ENCODE results near the gene NTNG2.

The NTNG2 gene

GRCh38 chr9:132236662-132237311 is 74.9 kb downstream of the NTNG2 start:
- DNase-seq: no peak

DNA sequence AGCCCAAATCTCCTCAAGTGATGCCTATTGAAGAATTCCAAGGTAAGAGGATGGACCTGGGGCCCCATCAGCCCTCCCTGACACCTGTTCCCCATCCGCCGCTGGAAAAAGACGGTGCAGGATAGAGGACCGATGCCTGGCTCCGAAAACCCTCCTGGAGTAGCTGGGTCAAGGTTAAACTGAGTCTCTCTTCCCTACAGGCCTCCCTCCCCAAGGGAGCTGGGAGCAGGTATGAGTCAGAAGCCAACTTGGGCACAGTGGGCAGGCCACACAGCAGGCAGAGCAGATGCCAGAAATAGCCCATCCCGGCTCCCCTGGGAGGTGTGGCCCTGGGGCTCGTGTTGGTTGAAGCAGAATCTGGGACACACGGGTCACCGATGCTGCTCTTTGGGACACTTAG is 75.6 kb downstream of the NTNG2 start:
- DNase-seq: no peak

GRCh38 chr9:132238026-132238972 is 76.4 kb downstream of the NTNG2 start:
- no peak for DNase-seq

GRCh38 chr9:132238992-132239391 is 77.1 kb downstream of the NTNG2 start:
- DNase-seq: peak; percentile 28

DNA sequence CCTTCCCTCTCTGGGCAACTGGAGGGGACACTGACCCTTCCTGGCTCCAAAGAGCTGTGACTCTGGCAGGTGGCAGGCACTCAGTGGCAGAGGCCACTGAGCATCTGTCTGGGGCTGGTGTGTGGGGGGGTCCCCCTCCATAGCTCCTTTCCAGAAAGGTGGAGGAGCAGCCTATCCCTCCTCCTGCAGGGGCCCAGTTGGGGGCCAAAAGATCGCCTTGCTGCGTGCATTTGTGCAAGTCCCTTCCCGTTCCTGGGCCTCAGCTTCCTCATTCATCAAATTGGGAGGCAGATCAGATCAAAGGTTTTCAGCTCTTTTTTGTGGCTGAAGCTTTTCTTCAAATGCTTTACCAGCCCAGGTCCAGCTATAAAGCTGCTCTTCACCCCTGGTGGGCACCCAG is 77.7 kb downstream of the NTNG2 start:
- DNase-seq: no peak

DNA sequence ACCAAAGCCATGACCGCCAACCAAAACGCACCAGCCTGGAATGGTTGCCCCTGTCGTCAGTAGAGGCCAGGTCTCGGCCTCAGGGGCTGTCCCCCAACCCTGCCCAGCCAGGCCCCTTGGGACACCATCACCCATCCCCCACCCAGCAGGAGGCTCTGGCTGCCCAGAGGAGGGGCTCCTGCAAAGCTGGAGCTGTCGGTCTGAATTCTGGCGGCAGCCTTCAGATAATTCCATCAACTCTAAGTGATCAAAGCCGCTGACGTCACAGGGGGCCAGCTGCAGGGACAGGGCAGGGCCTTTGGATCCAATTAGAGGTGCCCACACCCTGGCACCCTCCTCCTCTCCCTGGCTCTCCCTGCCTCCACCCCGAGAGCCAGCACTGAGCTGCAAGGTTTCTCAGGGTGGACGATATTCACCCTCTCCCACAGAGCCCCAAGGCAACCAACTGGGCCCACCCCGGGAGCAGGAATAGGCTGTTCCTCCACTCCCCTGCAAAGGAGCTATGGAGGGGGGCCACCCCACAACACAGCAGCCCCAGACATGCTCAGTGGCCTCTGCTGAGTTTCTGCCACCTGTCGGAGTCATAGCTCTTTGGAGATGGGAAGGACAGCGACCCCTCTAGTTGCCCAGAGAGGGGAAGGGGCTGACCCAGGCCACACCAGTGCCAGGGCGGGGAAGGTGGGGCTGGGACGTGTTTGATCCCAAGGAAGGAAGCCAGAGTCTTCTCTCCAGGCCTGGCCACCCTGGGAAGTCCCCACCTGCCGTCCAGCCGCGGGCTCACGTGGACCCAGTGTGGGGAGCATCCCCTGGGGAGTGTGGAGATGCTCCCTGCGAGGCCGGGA is 78.4 kb downstream of the NTNG2 start:
- no peak for DNase-seq

DNA sequence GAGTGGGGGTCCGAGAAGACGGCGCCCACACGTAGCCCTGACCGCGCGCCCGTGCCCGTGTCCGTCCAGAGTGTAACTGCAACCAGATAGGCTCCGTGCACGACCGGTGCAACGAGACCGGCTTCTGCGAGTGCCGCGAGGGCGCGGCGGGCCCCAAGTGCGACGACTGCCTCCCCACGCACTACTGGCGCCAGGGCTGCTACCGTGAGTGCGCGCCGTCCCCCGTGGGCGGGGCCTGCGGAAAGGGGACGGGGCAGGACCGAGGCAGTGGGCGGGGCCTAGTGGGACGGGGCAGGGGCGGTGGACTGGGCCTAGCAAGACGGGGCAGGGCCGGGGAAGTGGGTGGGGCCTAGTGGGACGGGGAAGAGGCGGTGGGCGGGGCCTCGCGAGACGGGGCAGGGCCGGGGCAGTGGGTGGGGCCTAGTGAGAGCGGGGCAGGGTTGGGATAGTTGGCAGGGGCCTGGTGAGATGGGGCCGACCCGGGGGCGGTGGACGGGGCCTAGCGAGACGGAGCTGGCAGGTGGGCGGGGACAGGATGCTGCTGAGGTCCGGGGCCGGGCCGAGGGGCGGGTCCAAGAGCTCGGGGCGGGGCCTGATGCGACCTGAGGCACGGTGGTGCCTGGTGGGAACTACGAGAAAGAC is 79.1 kb downstream of the NTNG2 start:
- DNase-seq: peak; percentile 64

DNA sequence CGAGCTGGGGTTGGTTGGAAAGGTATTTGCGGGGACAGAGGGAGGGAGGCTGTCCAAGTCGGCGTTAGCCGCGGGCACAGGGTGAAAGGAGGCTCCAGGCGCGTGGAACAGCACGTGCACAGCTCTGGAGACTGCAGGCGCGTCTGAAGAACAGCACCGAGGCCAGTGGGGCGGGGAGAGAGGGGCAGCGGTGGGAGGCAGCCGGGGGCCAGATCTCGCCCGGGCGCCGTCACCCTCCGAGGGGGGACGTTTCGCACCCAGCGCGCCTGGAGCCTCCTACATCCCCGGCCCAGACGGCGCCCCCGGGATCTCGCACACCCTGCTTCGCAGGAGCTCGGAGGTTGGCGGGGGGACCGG is 79.6 kb downstream of the NTNG2 start:
- peak; percentile 63 for DNase-seq

GRCh38 chr9:132241840-132242620 is 80.2 kb downstream of the NTNG2 start:
- peak; percentile 79 for DNase-seq

DNA sequence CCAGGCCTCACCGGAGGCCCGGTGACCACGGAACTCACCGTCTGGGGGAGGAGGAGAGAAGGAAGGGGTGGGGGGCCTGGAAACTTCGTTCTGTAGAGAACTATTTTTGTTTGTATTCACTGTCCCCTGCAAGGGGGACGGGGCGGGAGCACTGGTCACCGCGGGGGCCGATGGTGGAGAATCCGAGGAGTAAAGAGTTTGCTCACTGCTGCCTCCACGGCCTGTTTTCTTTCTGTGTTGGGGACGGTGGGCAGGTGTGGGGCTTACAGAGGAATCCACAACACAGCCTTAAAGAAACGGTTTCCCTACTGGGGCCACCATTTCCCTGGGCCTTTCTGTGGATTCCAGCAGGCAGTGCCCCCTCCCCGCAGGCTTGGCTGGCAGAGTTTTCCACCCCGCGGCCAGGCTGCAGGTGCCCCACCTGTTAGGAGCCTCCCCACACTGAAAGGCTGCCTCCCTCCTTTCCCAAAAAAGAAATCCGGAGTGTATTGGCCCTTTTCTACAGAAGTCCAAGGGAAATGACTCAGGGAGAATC is 80.8 kb downstream of the NTNG2 start:
- no peak for DNase-seq

DNA sequence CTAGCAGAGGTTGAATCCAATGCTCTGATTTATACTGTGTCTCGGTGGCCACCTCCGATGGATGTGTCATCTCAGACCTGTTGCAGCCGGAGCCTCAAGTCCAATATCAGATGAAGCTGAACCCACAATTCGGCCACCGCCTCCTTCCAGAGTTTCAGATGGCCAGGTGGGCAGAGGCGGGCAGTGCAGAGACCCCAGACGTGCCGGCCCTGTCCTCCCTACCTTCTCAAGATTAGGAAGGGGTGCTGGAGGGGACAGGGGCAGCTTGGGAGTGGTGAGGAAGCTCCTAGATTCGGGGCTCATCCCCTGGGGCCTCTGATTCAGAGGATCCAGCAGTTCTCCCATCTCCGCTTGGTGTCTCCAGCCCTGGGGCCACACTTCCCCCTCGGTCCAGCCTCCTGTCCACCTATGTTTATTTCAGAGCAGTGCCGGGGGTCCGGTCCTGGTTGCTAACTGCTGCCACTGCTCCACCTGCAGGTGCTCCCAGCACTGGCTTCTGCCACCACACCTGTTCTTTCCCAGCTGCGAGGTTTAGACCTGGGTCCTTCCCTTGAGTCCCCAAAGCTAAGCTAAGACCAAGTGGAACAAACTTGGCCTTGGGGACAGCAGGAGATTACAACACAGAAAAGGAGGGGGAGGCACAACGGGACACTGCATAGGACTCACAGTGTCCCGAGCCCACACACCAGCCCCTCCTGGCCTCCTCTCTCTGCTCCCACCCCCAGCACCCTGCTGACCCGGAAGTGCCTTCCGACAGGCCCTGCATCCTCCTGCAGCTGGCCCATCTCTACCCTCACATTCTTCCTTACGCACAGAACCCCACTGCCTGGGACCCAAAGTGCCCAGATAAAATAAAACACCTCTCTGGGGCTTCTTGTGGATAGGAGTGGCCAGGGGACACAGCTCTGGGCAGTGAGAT is 81.6 kb downstream of the NTNG2 start:
- DNase-seq: no peak

DNA sequence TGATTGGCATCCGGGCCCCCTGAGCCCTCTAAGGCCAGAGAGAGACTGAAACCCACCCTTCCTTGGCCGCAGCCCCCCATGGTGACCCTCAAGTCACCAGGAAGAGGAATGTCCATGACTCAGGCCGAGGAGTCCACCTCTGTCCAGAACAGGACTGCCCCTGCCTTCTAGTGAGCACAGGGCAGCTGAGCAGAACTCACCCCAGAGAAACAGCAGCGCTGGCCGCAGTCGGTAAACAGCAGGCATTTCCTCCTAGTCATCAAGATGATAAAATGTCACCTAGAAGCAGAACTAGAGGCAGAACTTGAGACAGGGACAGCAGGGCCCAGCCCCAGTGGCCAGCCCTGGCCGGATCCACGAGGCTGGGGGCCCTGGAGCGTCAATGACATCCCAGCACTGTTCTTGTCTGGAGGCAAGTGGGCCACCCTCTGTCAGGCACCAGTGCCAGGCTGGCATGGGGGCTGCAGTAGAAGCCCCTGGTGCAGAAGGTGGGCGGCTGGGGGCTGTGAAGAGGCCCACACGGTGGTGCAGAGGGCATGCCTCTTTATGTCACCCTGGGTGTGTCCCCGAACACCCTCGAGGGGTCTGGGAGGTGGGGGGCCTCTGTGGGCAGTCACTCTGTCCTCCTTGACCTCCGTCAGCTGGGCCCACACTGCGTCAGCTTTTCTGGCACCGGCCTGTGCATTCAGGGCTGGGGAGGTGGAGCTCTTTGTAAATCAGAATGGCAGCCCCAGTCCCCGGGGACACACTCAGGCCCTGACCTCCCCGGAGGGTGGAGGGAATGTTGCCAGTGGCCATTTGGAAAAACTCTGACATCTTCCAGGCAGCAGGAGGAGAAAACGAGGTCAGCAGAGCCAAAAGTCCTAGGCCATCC is 83.0 kb downstream of the NTNG2 start:
- DNase-seq: peak; percentile 27

DNA sequence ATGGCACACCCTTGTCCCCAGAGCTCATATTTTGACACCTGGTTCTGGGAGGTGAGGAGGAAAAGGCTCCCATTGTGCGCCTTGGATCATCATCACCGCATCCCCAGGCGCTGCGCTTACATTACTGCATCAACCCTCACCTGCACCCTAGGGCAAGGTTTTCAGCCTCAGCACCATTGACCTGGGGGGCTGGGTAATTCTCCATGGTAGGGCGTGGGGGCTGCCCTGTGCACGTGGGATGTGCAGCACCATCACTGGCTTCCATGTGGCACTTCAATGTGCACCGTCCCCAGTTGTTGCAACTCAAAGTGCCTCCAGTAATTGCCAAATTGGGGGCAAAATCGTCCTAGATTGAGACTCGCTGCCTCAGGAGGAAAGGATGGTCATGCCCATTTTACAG is 83.6 kb downstream of the NTNG2 start:
- DNase-seq: no peak

DNA sequence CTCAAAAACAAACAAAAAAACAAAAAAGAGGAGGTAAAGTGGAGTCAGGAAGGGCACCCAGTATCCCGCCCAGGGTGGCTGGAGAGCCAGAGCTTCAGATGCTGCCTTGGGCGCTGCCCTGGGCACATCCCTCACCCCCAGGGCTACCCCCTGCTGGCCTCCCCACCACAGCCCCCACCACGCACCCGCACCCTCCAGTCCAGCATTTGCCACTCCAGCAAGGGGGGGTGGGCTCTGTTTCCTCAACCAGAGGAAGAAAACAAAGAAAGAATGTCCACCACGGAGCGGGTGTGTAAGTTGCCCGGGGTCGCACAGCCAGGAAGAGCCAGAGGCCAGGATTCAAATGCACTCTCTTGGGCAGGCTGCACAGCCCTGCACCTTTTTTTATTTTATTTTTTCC is 86.1 kb downstream of the NTNG2 start:
- no peak for DNase-seq

- DNase-seq: no peak
Measured at GRCh38 chr9:132249123-132249522, 87.3 kb downstream of the NTNG2 start.

DNA sequence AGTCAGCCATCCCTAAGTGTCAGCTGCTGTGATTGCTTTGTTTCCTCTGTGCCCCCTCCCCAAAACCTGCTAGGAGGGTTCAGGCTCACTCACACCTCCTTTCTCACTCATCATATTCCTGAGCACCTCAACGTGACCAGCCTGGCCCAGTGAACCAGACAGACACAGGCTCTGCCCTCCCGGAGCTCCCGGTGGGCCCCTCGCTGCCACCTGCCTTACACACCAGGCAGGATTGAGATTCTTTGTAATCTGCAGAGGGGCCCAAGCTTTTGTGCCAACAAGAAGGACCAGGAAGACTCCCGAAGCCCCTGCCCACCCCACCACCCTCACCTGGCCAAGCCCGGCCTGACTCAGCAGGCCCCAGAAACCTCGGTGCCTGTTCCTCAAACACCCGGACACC is 87.8 kb downstream of the NTNG2 start:
- DNase-seq: no peak

DNA sequence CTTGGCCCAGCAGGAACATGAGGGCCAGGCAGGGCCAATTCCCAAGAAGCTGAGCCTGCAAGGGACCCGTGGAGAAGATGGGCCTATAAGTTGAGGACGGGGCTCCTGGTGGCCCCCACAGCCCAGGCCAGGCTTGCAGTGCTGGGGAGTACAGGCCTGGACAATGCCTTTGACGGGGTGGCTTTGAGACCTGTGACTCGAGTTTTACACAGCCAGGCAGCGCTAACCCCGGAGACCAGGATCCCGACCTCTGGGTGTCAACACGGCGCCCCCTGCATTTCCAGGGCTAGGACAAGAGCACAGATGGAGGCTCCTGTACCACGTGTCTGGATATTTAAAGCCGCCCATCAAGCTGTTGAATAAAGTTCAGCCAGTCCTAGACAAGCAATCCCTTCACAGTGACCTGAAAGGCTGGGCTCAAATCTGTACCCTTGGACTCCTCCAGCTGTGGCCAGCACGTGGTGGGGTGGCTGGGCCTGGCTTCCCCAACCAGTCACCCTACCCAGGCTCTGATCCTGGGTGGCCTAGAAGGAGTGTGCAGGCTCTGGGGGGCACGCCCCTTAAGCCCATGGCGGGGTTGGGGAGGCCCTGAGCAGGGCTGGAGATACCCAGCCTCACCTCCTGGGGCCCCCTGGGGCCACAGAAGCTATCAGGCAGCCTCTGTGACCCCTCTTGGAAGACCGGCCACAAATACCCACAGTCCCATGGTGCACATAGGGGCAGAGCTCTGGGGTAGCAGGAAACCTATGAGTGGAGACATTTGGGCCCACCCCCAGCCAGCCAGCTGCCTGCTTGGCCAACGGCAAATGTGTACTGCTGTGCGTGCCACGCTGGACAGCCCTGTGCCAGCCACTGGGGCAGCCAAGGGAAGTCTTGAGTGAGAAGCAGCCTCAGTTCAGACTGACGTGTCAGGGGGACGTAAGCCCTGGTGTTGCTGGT is 88.7 kb downstream of the NTNG2 start:
- no peak for DNase-seq

DNA sequence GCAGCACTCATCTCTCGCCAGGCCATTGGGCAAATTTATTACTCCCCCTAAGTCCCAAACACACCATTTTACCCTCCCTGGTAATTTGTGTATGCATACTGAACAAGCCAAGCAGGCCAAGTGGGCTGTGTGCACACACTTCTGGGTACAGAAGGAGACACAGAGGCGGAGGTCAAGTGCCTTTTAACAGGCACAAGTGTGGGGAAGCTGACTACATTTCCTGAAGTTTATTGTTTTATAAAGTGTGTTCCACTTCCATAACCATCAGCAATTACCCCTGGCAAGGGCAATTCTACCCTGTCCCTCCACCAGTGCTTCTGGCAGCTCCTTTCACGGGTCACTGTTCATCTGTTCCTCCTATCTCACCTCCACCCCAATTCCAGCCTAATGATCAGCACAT is 99.0 kb downstream of the NTNG2 start:
- no peak for DNase-seq
